Measurements from ENCODE around the gene ZNF846.
"Not testable (repeated sequence)": the region's sequence is repeated elsewhere in the genome, so short reads cannot be mapped to it uniquely, and the experiment has no call there.

The ZNF846 gene

GRCh38 chr19:9782338-9782737 is 13.8 kb upstream of the ZNF846 start:
- FAIRE-seq, result no peak

- no peak for FAIRE-seq
Observed at GRCh38 chr19:9757544-9758501, 10.7 kb downstream of the ZNF846 start.

- FAIRE-seq, result no peak
Observed at GRCh38 chr19:9752701-9753443, 15.7 kb downstream of the ZNF846 start.

GRCh38 chr19:9751446-9751845 is 17.1 kb downstream of the ZNF846 start:
- FAIRE-seq, result no peak

GRCh38 chr19:9741476-9742171 is 26.9 kb downstream of the ZNF846 start:
- FAIRE-seq, result no peak

- FAIRE-seq, result no peak
Observed at GRCh38 chr19:9735986-9736385, 32.6 kb downstream of the ZNF846 start.

- FAIRE-seq, result not testable (repeated sequence)
Observed at GRCh38 chr19:9730056-9730455, 38.5 kb downstream of the ZNF846 start.

GRCh38 chr19:9729162-9729561 is 39.4 kb downstream of the ZNF846 start:
- FAIRE-seq, result no peak

GRCh38 chr19:9727644-9728043 is 40.9 kb downstream of the ZNF846 start:
- no peak for FAIRE-seq

GRCh38 chr19:9725508-9726201 is 42.9 kb downstream of the ZNF846 start:
- FAIRE-seq, result not testable (repeated sequence)

GRCh38 chr19:9724157-9724556 is 44.4 kb downstream of the ZNF846 start:
- no peak for FAIRE-seq

- FAIRE-seq, result no peak
Observed at GRCh38 chr19:9721861-9722260, 46.7 kb downstream of the ZNF846 start.

- FAIRE-seq, result no peak
Observed at GRCh38 chr19:9720541-9720940, 48.0 kb downstream of the ZNF846 start.

GRCh38 chr19:9711815-9712214 is 56.7 kb downstream of the ZNF846 start:
- no peak for FAIRE-seq

GRCh38 chr19:9709305-9709704 is 59.2 kb downstream of the ZNF846 start:
- no peak for FAIRE-seq

- no peak for FAIRE-seq
Observed at GRCh38 chr19:9705836-9706235, 62.7 kb downstream of the ZNF846 start.

GRCh38 chr19:9702186-9702585 is 66.4 kb downstream of the ZNF846 start:
- FAIRE-seq, result no peak
